AG10803 (cell line): Measurements from ENCODE around the gene EXOC4.
A peak's percentile ranks its signal among the peaks of the same experiment; 100 is the strongest.

Experiments used
- DNase-seq: peaks from one replicate; pipeline ENCODE4 v3.0.0; 2010; ENCODE audit warnings: low read depth
- H3K4me3 ChIP-seq: 2 replicates; pipeline ENCODE4 v1.5.1; 2011; ENCODE audit warnings: mild to moderate bottlenecking, low read length, control low read depth
- CTCF ChIP-seq: conservative IDR thresholded peaks from 2 replicates; pipeline ENCODE4 v1.5.1; 2011; ENCODE audit warnings: mild to moderate bottlenecking, low read length, control low read depth, inconsistent platforms

Gene EXOC4

GRCh38 chr7:133431134-133431724 is 178.4 kb downstream of the EXOC4 start:
- DNase-seq = no peak
- no peak overlapping the region for H3K4me3 ChIP-seq
- TF ChIP-seq CTCF = no peak

GRCh38 chr7:133433165-133433812 is 180.4 kb downstream of the EXOC4 start:
- no peak overlapping the region for H3K4me3 ChIP-seq
- peak; percentile 5 for DNase-seq
- no peak for TF ChIP-seq CTCF

- no peak overlapping the region for H3K4me3 ChIP-seq
- TF ChIP-seq CTCF = peak; percentile 68
- peak; percentile 54 for DNase-seq
These were observed 181.5 kb downstream of the EXOC4 start for GRCh38 chr7:133434246-133434865.

- TF ChIP-seq CTCF = 0 out of 2 replicates have a peak, but pooled peaks have one; percentile 1
- H3K4me3 ChIP-seq = no peak overlapping the region
- DNase-seq = peak; percentile 90
These were observed 183.1 kb downstream of the EXOC4 start for GRCh38 chr7:133436014-133436428.

- H3K4me3 ChIP-seq = no peak overlapping the region
- DNase-seq = peak; percentile 16
- no peak for TF ChIP-seq CTCF
These were observed 184.7 kb downstream of the EXOC4 start for GRCh38 chr7:133437544-133437943.

- H3K4me3 ChIP-seq = no peak overlapping the region
- TF ChIP-seq CTCF = no peak
- no peak for DNase-seq
These were observed 189.9 kb downstream of the EXOC4 start for GRCh38 chr7:133442818-133443217.

- no peak overlapping the region for H3K4me3 ChIP-seq
- no peak for TF ChIP-seq CTCF
- no peak for DNase-seq
These were observed 192.7 kb downstream of the EXOC4 start for GRCh38 chr7:133445617-133446016.
